ENCODE measurements around the gene SYNDIG1.

SYNDIG1 gene

DNA sequence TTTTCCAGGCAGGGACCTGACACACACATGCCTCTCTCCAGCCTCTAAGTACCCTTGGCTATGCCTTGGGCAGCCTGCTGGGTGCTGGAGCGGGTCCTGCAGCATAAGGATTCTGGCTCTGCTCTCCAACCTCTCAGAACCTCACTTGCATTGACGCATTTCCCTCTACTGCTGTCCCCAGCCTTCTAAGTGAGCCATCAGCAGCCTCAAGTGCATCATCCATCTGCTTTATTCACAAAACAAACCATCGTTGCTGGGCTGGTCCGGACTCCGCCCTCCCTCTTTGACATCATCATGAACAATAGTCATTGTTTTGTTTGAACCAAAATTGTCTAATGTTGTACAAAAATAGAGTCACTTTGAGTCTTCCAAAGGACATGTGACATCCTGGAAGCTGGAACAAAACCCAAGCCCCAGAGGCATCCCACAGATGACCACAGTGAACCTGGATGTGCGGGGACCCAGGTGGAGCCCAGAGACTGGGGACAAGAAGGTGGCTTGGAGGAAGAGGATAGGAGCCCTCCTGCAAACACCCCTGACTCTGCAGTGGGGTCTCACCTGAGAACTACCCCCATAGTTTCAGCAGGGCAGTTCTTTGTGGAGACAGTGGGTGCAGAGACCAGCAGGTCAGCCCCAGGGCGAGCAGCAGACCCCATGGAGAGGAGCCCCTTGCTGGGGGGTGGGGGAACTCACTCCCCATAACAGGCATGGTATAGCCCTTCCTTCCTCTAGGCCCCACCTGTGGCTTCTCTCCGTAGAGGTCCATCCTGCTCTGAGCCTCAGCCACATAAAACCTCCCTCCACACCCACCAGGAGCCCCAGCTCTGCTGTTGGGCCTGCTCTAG is 230.1 kb downstream of the SYNDIG1 start:
- no peak for DNase-seq

- DNase-seq = no peak
These were observed 230.9 kb downstream of the SYNDIG1 start for GRCh38 chr20:24700166-24700860.

DNA sequence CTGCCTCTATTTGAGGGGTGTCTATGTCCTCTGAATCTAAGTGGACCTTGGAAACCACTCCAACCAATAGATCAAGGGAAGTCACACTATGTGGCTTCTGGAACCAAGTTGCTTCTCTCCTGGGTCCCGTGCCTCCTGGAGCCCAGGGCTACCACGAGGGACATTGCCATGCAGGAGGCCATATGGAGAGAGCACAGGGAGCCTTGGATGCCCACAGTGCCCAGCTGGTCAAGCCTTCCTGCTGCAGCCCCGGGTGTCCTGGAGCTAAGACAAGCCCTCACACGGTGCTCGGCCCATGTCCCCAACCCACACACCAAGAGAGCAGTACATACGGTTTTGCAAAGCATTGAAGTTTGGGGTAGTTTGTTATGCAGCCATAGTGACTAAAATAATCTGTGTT is 231.6 kb downstream of the SYNDIG1 start:
- no peak for DNase-seq

DNA sequence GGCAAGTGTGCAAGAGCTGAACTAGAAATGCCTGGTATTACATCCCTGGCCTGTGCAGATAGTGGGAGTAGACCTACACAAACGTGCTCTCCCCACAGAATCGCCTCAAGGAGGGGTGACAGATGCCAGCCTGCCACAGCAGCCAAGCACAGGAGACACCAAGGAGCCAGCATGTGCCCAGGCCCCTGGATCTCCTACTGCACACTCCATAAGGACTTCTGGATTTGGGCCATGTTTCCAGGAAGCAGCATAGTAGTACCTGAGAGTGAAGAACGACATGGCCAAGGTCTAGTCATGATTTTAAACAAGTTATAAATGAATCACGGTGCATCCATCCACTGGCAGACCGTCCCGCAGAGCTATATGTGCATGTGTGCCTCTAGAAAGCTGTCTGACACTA is 232.2 kb downstream of the SYNDIG1 start:
- DNase-seq = no peak

- DNase-seq = no peak
These were observed 233.3 kb downstream of the SYNDIG1 start for GRCh38 chr20:24702501-24703283.

- DNase-seq = no peak
These were observed 233.8 kb downstream of the SYNDIG1 start for GRCh38 chr20:24703284-24703610.

GRCh38 chr20:24704899-24705298 is 235.5 kb downstream of the SYNDIG1 start:
- DNase-seq = no peak

DNA sequence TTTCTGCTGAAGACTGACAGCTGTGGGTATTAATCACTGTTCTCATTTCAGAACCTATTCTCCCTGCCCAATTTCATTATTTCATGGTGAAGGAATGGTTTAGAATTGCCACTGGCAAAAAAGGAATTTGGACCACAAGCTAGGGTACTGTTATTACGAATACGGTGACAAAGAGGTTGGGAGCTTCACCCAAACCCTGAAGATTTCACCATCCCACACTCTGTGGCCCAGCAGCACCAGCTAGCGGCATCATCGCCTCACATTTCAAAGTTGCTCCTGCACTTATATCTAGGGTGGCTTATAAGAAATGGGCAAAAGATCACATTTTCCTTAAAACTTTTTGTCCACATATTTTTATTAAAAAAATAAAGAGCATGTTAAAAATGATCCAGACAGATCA is 236.1 kb downstream of the SYNDIG1 start:
- DNase-seq = no peak

GRCh38 chr20:24708411-24709295 is 239.2 kb downstream of the SYNDIG1 start:
- DNase-seq = no peak
